NB4 (cell line): ENCODE measurements around the gene TBX4.

Experiments used
- MYC ChIP-seq: IDR thresholded peaks from 2 replicates; pipeline ENCODE4 v1.6.1; 2011; ENCODE audit warnings: low read depth, low read length
- TF ChIP-seq, protein P1 (sequence below): IDR thresholded peaks from one replicate; pipeline ENCODE4 v1.5.1; 2012; ENCODE audit warnings: low read depth, low read length

- TF ChIP-seq, protein P1, sequence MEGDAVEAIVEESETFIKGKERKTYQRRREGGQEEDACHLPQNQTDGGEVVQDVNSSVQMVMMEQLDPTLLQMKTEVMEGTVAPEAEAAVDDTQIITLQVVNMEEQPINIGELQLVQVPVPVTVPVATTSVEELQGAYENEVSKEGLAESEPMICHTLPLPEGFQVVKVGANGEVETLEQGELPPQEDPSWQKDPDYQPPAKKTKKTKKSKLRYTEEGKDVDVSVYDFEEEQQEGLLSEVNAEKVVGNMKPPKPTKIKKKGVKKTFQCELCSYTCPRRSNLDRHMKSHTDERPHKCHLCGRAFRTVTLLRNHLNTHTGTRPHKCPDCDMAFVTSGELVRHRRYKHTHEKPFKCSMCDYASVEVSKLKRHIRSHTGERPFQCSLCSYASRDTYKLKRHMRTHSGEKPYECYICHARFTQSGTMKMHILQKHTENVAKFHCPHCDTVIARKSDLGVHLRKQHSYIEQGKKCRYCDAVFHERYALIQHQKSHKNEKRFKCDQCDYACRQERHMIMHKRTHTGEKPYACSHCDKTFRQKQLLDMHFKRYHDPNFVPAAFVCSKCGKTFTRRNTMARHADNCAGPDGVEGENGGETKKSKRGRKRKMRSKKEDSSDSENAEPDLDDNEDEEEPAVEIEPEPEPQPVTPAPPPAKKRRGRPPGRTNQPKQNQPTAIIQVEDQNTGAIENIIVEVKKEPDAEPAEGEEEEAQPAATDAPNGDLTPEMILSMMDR = peak; percentile 44
- TF ChIP-seq MYC = no peak
Observed at GRCh38 chr17:61410141-61411010, 41.8 kb upstream of the TBX4 start.
